SIG-M5 treated with dmso at 0.1 percent for 504 hours (cell line): ENCODE results near the gene FOSL2.

ENCODE experiments used
- DNase-seq: peaks from one replicate; lab custom pipeline; 2025; ENCODE audit not compliant: unreplicated experiment; lab: John Stamatoyannopoulos, UW

The FOSL2 gene

GRCh38 chr2:28392297-28393113 is at the start of gene FOSL2:
Gene FOSL2 (plus strand): TSS chr2:28392858. CDS start chr2:28393721, 863 bp downstream.
- DNase-seq = peak; percentile 100

GRCh38 chr2:28343184-28343942 is 49.3 kb upstream of the FOSL2 start:
- peak; percentile 60 for DNase-seq

DNA sequence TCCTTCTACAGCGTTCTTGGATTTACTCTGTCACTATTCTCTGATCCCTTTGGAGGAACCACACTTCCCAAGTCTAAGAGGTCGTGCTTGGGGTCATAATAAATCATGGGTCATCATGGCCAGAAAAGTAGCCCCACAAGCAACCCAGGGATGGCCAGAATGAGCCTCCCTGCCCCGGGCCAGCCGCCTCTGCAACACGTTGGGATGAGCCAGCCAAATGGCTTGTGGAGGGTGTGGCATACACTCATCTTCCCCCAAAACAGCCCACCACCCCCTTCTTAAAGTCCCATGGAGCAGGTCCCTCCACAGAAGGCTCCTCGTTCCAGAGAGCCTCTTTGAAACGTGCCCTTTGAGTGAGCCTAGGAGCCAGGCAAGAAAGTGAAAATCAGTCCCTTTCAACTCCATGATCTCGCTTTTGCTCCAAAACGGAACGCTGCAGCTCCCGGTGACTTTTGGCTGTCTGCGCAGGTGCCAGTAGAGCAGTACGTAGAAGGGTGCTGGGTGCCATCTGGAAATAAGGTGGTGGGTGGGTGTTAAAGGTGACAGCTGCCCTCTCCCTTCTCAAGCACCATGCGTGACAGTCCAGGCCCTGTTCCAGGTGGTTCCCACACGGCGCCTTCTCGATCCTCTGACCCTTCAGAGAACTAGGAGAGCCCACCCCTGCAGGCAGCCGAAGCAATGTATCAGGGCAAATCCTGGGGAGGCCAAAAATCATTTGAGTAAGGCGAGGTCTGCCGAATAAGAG is 48.5 kb upstream of the FOSL2 start:
- DNase-seq = no peak

- DNase-seq = no peak
These were observed 47.8 kb upstream of the FOSL2 start for GRCh38 chr2:28344756-28345373.

DNA sequence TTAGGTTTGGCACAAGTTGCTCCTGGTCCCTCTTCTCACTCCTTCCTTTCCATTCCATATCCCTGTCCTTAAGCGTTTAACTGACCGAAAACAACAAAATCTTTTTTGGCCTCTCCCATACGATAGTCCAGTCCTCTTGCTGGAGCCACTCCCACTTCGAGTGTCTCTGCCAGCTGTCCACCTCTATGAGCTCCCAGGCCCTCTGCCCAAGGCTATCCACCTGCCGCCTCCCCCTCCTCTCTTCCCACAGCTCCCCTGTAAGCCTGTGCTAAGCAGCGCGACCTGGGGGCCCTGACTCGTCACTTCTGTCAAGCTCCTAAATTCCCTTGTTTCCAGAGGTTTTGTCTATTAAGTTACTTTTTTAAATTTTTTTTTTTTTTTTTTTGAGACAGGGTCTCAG is 47.0 kb upstream of the FOSL2 start:
- DNase-seq = no peak

- DNase-seq = no peak
These were observed 46.1 kb upstream of the FOSL2 start for GRCh38 chr2:28346587-28346986.

GRCh38 chr2:28347193-28347592 is 45.5 kb upstream of the FOSL2 start:
- no peak for DNase-seq

DNA sequence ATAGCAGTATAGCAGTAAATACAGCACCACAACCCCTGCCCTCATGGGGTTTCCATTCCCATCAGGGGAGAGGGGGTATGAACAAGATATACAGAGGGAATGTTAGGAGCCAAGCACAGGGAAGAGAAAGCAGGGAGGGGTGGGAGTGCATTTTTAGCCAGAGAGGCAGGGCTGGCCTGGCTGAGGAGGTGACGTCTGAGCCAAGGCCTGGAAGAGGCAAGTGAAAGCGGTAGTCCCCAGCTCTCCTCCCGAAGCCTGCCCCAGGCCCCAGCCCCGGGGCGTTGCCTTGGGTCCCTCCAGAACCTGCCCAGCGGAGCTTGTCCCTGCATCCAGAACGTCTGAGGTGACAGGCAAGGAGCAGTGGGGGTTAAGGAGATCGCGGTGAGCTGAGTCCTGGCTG is 45.1 kb upstream of the FOSL2 start:
- no peak for DNase-seq

DNA sequence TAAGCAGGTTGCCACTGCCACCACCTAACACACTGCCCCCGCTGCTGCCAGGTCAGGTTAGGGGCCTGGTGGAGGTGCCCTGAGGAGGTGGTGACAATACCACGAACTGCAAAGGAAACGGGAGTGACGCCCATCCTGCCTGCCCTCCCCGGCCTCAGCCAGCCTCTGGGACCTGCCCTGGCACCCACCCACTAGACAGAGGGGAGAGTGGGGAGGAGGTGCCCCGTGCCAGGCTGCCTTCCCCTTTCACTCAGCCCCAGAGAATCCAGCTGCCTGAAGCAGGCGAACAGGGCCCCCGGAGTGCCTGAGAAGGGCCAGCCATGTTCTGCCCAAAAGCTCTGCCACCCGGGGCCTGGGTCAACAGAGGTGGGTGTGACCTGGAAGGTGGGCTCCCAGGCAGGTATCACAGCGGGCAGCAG is 44.5 kb upstream of the FOSL2 start:
- no peak for DNase-seq

DNA sequence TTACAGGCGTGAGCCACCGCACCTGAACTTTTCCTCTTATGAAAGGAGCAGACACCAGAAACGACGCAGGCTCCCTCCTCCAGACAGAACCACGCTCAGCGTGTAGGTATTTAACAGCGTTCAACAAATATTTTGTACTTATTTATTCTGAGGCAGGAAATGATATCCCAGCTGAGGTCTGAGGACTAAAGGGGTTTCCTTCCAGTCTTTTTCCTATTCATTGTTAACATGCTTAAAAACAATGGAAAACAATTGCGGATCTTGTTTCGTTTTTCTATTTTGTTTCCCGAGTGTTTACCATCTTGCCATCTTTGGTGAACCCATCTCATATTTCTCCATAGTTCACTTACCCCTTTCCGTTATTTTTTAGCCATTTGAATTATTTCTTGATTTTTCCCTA is 43.7 kb upstream of the FOSL2 start:
- no peak for DNase-seq

DNA sequence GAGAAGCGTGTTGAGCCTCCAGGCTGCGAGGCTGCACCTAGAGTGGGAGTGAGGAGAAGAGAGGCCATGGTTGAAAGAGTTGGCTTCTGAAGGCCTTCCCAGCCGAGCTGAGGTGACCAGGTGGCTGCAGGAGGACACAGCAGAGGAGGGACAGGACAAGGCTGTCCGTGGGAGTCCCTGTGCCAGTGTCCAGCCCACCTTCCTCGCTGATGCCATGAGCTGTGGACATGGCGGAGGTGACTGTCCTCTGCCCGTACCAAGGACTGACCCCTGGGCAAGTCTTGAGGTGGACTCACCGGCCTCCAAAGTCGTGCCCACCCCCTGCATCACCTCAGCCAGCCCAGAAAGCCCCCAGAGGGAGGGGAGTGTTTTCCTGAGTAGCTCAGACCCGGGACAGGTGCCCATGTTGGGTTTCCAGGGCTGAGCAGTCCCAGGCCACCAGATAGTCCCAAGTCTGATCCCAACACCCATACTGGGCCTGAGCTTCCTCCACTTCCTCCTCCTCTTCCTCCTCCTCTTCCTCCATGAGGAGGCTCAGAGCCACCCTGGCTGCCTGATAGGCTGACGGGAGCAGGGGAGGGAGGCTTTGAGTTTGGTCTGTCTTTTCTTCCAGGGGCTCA is 43.0 kb upstream of the FOSL2 start:
- no peak for DNase-seq

DNA sequence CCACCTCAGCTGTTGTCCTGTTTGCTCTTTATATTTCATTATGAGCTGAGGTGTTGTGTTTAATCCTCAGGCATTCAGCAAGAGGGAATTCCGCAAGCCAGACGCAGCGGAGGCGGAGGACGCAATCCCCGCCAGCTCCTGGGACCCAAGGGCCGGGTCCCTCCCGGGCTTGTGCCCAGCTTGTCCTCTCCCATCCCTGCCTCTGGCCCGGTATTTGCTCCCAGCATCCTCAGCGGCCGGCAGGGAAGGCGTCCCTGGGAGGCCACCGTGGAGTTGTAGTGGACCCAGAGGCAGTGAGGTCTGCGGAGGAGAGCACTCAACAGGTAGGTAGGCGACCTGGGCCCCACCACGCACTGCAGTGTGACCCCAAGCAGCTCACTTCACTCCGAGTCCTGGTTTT is 42.5 kb upstream of the FOSL2 start:
- no peak for DNase-seq

- no peak for DNase-seq
These were observed 41.8 kb upstream of the FOSL2 start for GRCh38 chr2:28350791-28351285.

GRCh38 chr2:28351621-28352020 is 41.0 kb upstream of the FOSL2 start:
- DNase-seq = no peak

- no peak for DNase-seq
These were observed 40.6 kb upstream of the FOSL2 start for GRCh38 chr2:28352104-28352503.

- no peak for DNase-seq
These were observed 40.0 kb upstream of the FOSL2 start for GRCh38 chr2:28352610-28353195.

- no peak for DNase-seq
These were observed 37.6 kb upstream of the FOSL2 start for GRCh38 chr2:28354920-28355520.

- no peak for DNase-seq
These were observed 37.0 kb upstream of the FOSL2 start for GRCh38 chr2:28355521-28356094.

- no peak for DNase-seq
These were observed 36.4 kb upstream of the FOSL2 start for GRCh38 chr2:28356095-28356911.
